ENCODE results near the gene ZBTB7A. TPM values are rescaled to one million over a fixed set of nuclear protein-coding genes. Genes with fewer than 3 reads are reported as not detected.

The ZBTB7A gene
- total and polyA plus RNA-seq, 2 of the 4 experiments (the other 2 are of a cell fraction) = 3.2 to 10.3 TPM

DNA sequence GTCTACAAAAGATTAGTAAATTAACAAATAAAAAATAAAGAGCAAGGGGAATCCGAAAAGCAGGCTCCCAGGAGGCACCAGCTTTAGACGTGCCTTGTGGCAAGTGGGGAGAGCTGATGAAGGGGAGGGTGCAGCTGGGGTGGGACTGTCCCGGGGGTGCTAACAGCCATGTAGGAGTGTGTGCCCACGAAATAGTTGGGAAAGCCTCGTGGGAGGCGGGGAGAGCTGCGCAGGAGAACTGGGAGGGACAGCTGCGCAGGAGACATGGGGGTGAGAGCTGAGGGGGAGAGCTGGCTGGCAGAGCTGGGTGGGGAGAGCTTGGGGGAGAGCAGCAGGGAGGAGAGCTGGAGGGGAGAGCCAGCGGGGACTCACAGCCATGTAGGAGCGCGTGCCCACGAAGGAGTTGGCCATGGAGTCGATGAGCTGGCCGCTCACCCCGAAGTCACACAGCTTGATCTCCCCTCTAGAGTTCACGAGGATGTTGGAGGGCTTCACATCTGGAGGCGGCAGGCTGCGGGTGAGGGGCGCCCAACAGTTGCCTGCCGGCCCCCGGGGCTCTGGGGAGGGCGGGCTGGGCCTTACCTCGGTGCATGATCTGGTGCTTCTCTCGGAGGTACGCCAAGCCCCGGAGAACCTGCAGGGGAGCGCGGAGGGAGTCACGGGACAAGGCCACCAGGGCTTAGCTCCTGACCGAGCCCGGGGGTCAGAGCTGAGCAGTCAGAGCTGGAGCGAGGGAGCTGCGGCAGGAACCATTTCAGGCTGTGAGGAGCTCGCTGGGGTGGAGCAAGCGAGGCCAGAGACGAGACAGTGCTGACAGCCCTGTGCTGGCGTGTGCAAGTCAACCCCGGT, 34.2 kb upstream of the ZBTB7A start:
- ChIA-PET POLR2A (ENCODE audit: unreplicated experiment) (no interaction called here), CTCF (no interaction called here)
- H3K4me2 ChIP-seq (ENCODE audit: low read depth, low read length) = no peak overlapping the region
- H4K8ac ChIP-seq (ENCODE audit: low read depth in 2 of 2, low read length in 2 of 2) = no peak overlapping the region
- H3K56ac ChIP-seq (ENCODE audit: extremely low read depth, insufficient read depth, low read length) = no peak overlapping the region
- H3K9me1 ChIP-seq (ENCODE audit: insufficient read depth, low read length) = peaks cover 11% of the 10 kb centered on the region; the same call in 1 of the 2 replicates
- no peak overlapping the region for H2BK15ac ChIP-seq (ENCODE audit: low read depth, low read length)
- no TSS peak for BruUV-seq (replicated peaks)
- no peak overlapping the region for H2BK20ac ChIP-seq (ENCODE audit: low read depth, low read length)
- H3K18ac ChIP-seq (ENCODE audit: low read depth, low read length) = no peak overlapping the region
- 98% methylated on average over 19 of the region's 38 CpGs; no CpG with 5 or more reads in 1 of the 2 experiments for WGBS, 2 experiments (ENCODE audit: extremely low coverage in 2 of 2, insufficient read length in 1 of 2)
- H4K5ac ChIP-seq (ENCODE audit: low read depth, low read length) = no peak overlapping the region
- no peak overlapping the region for H2BK5ac ChIP-seq (ENCODE audit: low read depth, low read length, poor library complexity, severe bottlenecking)
- no peaks in the 10 kb centered on the region for H3K27me3 ChIP-seq (ENCODE audit: control insufficient read depth, insufficient read depth, low read length)
- peaks cover 2% of the 10 kb centered on the region for H3K4me1 ChIP-seq (ENCODE audit: control insufficient read depth, insufficient read depth, low read length)
- in situ Hi-C loops (cut with MboI; ENCODE audit: low sequenced_read_pairs) = no loop called here
- no peak for DNase-seq
- H3K23ac ChIP-seq (ENCODE audit: low read depth, low read length) = no peak overlapping the region
- intact Hi-C loops (cut with micrococcal nuclease) = no loop called here
- H3K14ac ChIP-seq (replicated peaks; ENCODE audit: low read depth, low read length) = no peak overlapping the region
- TF ChIP-seq CEBPB (IDR thresholded peaks at IDR 0.05; ENCODE audit: low read depth, low read length) = no peak
- no peak for TF ChIP-seq RFX5 (IDR thresholded peaks at IDR 0.05; ENCODE audit: low read depth, low read length)
- no peak overlapping the region for H3K4me3 ChIP-seq (ENCODE audit: insufficient read depth, low read depth, low read length)
- H4K20me1 ChIP-seq (ENCODE audit: insufficient read depth, low read length) = peaks cover 7% of the 10 kb centered on the region
- H3K36me3 ChIP-seq (ENCODE audit: control insufficient read depth, insufficient read depth, low read length) = peaks cover 67% of the 10 kb centered on the region
- H3K79me1 ChIP-seq (ENCODE audit: low read depth in 1 of 2, low read length in 2 of 2) = peaks cover 4 to 28% of the 10 kb centered on the region in 2 experiments; a peak in 3 of 4 replicates
- no peak overlapping the region for H2AK9ac ChIP-seq (replicated peaks; ENCODE audit: low read depth, low read length, poor library complexity)
- ATAC-seq (ENCODE audit: low read depth) = no peak
- H2BK120ac ChIP-seq (ENCODE audit: low read depth, low read length) = no peak overlapping the region
- dilution Hi-C loops (cut with HindIII; ENCODE audit: low sequenced_read_pairs, unreplicated experiment) = no loop called here
- no peak overlapping the region for H3K9ac ChIP-seq (ENCODE audit: low read depth, low read length)
- no peak overlapping the region for H2AFZ ChIP-seq (replicated peaks; ENCODE audit: low read length, poor library complexity)
- no peak overlapping the region for H2AK5ac ChIP-seq (ENCODE audit: low read depth, low read length)
- H4K91ac ChIP-seq (ENCODE audit: insufficient read depth, low read depth, low read length) = no peak overlapping the region
- no peaks in the 10 kb centered on the region for H3K9me3 ChIP-seq (ENCODE audit: control insufficient read depth, insufficient read depth, low read length)
- H3K4ac ChIP-seq (ENCODE audit: low read depth, low read length) = no peak overlapping the region
- no peak overlapping the region for H3K27ac ChIP-seq (ENCODE audit: insufficient read depth, low read length)
